Right hindlimb (tissue), 1 donor: Measurements from ENCODE around the gene ERMAP.

Source experiments
- DNase-seq: peaks from one replicate; pipeline ENCODE4 v3.0.0-alpha.2; 2018

Gene ERMAP

DNA sequence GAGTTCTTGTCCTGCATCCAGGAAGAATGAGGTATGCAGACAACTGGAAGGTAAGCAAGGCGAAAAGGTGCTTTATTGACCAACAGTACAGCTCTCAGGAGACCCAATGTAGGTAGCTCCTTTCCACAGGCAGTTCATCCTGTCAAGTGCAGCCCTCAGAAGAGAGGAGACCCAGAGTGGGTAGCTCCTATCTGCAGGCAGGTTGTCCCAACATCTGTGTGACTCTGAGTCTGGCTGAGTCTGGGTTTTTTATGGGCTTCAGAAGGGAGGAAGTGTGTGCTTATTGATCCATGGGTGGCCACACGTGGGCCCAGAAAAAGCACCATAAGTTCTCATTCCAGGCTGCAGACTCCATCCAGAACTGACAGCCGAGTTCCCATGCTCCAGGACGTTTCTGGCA is 63.5 kb downstream of the ERMAP start:
- DNase-seq = no peak

- DNase-seq = no peak
Measured at GRCh38 chr1:42886046-42886739, 69.3 kb downstream of the ERMAP start.

- DNase-seq = no peak
Measured at GRCh38 chr1:42886800-42887199, 69.9 kb downstream of the ERMAP start.

GRCh38 chr1:42887366-42887765 is 70.4 kb downstream of the ERMAP start:
- DNase-seq = no peak

DNA sequence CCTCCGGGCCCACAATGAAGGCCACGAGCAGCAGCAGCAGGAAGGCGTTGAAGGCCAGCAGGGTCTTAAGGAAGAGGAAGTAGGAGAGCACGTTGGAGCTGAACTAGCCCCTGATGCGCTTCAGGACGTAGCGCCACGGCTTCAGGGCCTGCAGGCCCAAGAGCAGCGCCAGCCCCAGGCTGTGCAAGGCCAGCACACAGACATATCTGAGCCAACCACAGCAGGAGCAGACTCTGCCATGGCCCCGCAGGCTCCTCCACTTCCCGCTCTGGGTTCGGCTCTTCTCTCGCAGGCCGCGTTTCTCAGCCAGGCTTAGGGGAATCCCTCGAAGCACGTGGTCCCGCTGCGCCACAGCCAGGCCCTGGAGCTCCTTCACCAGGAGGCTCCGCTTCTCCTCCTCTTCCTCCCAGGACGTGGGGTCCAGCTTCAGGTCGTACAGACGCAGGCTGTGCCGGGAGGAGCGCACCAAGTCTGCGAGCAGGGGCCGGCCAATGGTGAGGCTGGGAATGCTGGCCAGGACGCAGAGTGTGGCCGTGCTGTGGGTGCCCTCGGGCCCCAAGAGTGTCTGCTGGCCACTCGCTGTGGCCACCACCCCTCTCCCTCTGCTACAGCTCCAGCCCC is 71.2 kb downstream of the ERMAP start:
- no peak for DNase-seq

- DNase-seq = no peak
Measured at GRCh38 chr1:42889264-42889663, 72.3 kb downstream of the ERMAP start.

- DNase-seq = no peak
Measured at GRCh38 chr1:42891465-42892138, 74.7 kb downstream of the ERMAP start.
